Hematopoietic multipotent progenitor cell treated with erythropoietin and hydrocortisone succinate and interleukin-3 and kit ligand, for 4 days (in vitro differentiated cells): ENCODE data around the gene IGFN1.
A peak's percentile ranks its signal among the peaks of the same experiment; 100 is the strongest.
"Not testable (repeated sequence)": the region's sequence is repeated elsewhere in the genome, so short reads cannot be mapped to it uniquely, and the experiment has no call there.

Experiments
- DNase-seq: peaks from one replicate; pipeline ENCODE4 v3.0.0-alpha.2; 2015

IGFN1 gene

DNA sequence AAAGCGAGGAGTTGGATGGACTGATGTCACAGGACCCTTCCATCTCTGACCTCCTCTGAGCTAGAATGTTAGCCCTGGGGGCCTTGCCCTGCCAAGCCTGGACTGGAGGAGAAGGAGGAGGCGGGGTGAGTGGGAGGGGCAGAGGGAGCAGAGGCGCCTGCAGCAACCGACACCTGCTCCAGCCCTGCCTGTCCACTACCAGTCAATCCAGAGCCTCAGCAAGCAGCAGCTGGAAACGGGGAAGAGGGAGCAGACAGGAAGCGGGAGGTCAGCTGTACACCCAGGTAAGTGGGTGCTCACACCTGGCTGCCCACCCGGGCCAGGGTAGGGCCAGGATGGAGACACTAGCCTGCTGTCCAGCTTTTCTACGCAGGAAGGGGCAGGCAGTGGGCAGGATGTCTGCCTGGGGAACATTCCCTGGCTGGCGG is at the start of gene IGFN1:
Gene IGFN1 (plus strand): TSS at position 201 of the 428 bp plus-strand sequence. CDS start 2,470 bp downstream, outside the sequence.
- DNase-seq, result no peak

GRCh38 chr1:201140941-201141260 is 49.7 kb upstream of the IGFN1 start:
- DNase-seq, result no peak

DNA sequence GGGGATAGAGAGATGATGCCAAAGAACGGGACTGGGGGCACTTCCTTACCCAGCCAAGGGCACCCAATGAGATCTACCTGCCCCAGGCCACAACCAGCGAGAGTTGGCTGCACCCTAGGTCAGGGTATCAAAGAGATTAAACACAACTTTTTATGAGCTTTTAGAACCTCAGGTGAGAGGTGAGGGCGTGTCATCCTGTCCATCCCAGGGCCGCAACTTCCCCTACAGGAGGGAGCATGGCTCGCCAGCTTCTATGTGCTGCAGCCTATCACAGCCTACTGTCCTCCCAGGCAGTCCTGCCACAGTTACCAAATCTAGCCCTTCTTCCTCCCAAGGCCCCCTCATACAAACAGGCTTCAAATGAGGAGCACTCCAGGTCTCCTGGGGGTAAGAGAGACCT is 49.2 kb upstream of the IGFN1 start:
- DNase-seq, result no peak

DNA sequence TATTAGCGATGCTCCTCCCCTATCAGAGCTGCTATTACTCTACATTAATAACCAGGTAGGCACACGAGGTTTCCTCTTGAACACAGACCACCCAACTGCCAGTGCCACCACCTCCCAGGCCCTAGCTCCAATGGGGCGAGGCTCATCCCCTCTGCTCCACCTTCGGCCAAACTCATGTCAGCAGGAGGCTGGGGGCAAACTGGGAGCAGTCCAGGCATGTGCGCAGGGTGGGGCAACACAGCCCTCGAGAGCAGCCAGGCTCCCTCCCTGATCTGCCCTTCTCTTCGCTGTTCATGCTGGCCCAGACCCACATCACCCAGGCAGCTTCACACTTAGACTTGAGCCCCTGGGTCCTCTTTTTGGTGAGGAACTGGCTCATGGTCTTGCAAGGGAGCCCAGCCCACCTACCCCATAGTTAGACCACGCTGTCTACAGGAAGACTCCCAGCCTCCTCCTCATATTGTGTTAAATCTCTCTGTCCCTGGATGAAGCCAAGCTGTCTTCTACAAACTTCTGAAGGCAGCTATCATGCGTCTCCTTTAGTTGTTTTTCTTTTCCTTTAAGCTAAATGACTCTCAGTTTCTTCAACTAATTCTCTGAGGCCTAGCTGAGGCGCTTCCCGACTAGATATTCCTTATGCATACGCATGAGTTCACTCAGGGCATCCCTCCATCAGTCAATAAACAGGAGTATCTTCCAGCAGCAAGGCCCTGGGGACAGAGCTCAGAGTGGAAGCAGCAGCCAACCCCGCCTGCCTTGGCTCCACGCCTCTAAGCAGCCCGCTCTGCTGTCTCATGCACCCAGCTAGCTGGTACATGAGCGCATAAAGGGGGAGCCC is 48.4 kb upstream of the IGFN1 start:
- no peak for DNase-seq

GRCh38 chr1:201142849-201143725 is 47.5 kb upstream of the IGFN1 start:
- no peak for DNase-seq

DNA sequence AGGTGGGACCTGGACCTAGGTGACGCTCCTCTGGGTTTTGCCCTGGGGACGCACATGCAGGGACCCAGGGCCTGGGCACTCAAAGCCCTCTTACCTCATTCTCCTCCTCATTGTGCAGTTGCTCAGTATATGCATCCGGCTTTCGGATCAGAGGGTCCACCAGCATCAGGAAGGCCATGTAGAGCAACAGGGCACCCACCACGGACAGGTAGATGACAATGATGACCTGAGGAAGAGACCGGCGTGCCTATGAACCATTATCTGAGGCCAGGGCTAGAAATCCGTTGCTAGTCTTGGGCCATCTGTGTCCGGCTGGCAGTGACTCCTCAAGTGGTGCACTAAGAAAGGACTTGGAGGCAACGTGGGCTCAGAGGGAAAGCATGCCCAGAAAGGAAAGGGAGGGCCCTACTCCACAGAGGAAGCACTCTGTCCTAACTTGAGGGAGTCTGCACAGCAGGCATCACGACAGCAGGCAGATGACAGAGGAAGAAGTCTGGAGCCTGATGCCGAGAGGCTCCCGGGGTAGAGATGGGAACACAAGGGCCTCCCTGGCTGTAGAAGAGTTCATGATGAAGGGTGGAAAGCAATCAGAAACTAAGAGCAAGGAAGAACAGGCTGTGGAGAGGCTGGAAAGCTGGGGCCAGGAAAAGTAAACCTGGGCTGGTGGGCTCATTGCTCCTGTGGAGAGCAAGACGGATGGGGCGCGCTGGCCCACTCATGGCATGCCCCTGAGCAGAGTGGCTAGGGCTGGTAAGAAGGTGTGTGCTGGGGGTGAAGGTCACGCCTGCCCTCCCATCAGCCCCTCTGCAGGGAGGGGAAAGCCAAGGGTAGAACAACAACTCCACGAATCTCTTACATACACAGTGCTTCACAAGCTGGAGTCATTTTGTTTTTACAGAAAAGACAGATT is 46.6 kb upstream of the IGFN1 start:
- no peak for DNase-seq

- DNase-seq, result no peak
These were observed 45.9 kb upstream of the IGFN1 start for GRCh38 chr1:201144701-201145100.

GRCh38 chr1:201145132-201145531 is 45.5 kb upstream of the IGFN1 start:
- no peak for DNase-seq

- no peak for DNase-seq
These were observed 44.8 kb upstream of the IGFN1 start for GRCh38 chr1:201145816-201146215.

GRCh38 chr1:201146626-201147390 is 43.8 kb upstream of the IGFN1 start:
- no peak for DNase-seq

GRCh38 chr1:201147396-201148015 is 43.1 kb upstream of the IGFN1 start:
- no peak for DNase-seq

- DNase-seq, result peak; percentile 76
These were observed 41.2 kb upstream of the IGFN1 start for GRCh38 chr1:201149400-201149799.

DNA sequence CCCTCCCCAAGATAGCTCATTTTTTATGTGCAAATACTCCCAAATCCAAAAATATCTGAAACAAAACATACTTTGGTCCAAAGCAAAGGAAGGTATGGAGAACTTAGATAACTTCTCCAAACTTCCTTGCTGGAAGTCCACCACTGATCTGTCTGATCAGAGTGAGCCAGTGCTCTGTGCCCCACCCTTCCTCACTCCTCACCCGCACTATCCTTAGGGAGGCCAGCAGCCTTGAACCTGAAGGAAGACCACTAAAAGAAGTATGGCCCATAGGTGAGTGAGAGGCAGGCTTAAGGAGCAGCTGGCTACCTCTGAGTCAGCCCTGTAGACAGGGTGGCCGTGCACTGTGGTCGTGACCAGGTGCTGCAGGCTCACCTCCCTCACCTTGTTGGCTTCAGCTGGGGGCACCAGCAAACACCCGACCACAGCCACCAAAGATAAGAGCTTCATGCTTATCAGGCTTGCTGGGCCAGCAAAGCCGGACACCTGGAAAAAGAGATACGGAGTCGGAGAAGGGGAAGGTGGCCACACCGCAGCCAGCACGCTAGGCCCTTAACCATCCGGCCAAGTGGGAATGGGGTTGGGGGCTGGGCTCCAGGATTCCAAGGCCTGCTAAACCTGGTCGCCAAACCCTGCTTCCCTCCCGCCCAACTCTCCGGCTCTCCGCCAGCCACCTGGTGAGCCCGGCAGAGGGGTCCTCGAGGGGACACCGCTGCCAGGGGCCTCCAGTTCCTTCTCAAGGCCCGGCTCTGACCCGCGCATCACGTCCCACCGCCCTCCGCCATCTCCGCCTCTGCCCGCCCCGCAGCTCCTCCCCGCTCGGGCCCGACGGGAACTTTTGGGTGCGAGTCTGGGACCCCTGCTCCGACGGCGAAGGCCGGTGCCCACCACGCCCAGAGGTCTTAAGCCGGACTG is 36.9 kb upstream of the IGFN1 start:
- peak; percentile 82 for DNase-seq

DNA sequence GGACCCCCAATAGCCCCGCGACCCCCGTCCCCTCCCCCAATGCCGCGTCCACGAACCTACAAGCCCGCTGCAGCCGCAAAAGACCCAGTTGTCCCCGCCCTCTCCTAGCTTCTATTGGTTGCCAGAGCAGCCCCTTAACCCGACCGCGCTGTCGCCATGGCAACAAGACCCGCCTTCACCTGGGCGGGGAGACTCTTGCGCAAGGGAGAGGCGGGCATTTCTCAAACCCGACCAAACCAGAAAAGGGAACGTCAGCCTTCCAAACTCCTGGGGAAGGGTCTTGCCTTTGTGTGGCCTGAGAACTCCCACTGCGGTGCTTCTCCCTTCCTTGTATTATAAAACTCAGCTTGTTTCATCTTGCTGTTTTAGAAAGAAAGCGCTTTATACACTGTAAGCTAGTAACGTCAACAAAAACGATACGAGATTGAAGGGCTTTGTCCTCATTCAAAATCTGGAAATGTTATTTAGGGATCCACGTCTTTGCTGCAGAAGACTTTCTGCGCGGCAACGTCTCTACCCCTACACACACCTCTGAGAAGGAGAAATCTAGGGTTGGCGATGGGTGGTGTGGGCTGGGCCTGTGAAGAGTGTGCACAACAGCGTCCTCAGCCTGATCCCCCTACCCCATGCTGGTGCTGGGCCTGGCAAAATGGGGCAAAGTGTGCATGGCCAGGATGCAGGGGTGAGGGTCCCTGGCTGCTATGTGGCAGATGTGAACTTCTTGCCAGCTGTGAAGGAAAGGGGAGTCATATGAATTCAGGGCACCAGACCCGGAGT is 36.0 kb upstream of the IGFN1 start, which contains the start of gene TMEM9:
Gene TMEM9 (minus strand): TSS at position 86 of the 777 bp plus-strand sequence. CDS start 551 bp downstream, outside the sequence.
- DNase-seq, result peak; percentile 98

- no peak for DNase-seq
These were observed 35.3 kb upstream of the IGFN1 start for GRCh38 chr1:201155354-201155753.

GRCh38 chr1:201156346-201156745 is 34.3 kb upstream of the IGFN1 start:
- no peak for DNase-seq

GRCh38 chr1:201156819-201157218 is 33.8 kb upstream of the IGFN1 start:
- no peak for DNase-seq

- no peak for DNase-seq
These were observed 32.7 kb upstream of the IGFN1 start for GRCh38 chr1:201157949-201158348.

- not testable (repeated sequence) for DNase-seq
These were observed 27.6 kb upstream of the IGFN1 start for GRCh38 chr1:201163036-201163435.
